ENCODE results near the gene CPN2.

- no peak for TF ChIP-seq POLR2A (IDR thresholded peaks at IDR 0.05; ENCODE audit: low read depth, low read length)
- no peak for TF ChIP-seq POLR2AphosphoS5 (IDR thresholded peaks at IDR 0.05; ENCODE audit: low read depth, low read length)
- no peak for TF ChIP-seq TAF1 (IDR thresholded peaks at IDR 0.05; ENCODE audit: borderline replicate concordance, low read depth, low read length)
These were observed 35.5 kb upstream of the CPN2 start for GRCh38 chr3:194386648-194387047.

All from GM12892 (cell line).